Measurements from ENCODE around the gene KIAA1755. TPM values are rescaled to one million over a fixed set of nuclear protein-coding genes. Genes with fewer than 3 reads are reported as not detected.
"Not testable (repeated sequence)": the region's sequence is repeated elsewhere in the genome, so short reads cannot be mapped to it uniquely, and the experiment has no call there.

Gene KIAA1755
- total RNA-seq, 4 donors from 2014 or later, result 0.24 to 9.9 (median 1.6) TPM

DNA sequence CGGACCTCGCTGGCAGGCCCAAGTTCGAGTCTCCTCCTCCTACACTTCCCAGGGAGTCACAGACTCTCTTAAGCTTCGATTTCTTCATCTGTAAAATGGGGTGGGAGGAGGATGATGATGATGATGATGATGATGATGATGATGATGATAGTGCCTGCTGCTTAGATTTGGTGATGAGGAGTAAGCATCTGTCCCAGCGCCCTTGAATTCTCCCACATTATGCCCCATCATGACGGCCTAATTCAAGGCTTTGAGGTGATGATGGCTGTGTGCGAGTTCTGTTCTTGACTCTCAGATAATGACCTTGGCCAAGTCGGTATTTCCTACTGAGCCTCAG, 487 bp upstream of the KIAA1755 start:
- no peak for ATAC-seq (ENCODE audit: low FRiP score)
- TF ChIP-seq, protein P1, sequence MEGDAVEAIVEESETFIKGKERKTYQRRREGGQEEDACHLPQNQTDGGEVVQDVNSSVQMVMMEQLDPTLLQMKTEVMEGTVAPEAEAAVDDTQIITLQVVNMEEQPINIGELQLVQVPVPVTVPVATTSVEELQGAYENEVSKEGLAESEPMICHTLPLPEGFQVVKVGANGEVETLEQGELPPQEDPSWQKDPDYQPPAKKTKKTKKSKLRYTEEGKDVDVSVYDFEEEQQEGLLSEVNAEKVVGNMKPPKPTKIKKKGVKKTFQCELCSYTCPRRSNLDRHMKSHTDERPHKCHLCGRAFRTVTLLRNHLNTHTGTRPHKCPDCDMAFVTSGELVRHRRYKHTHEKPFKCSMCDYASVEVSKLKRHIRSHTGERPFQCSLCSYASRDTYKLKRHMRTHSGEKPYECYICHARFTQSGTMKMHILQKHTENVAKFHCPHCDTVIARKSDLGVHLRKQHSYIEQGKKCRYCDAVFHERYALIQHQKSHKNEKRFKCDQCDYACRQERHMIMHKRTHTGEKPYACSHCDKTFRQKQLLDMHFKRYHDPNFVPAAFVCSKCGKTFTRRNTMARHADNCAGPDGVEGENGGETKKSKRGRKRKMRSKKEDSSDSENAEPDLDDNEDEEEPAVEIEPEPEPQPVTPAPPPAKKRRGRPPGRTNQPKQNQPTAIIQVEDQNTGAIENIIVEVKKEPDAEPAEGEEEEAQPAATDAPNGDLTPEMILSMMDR (IDR thresholded peaks at IDR 0.05), result no peak

DNA sequence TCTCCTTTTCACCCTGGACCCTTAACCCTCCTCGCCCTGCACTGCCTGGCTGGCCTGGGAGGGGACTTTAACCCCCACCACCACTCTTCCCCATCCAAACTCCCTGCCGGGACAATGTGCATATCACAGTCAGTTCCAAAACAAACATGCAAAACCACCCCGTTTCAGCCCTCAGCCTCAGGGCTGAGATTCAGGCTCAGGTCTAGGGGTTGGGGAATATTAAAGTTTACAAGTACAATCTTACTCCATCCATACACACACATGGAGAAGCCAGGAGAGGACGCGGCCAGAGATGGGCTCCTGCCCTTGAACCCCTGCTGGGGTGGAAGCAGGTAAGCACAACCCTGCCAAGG, 534 bp downstream of the KIAA1755 start:
- DNase-seq (ENCODE audit: low spot score) (no peak), ATAC-seq (ENCODE audit: low FRiP score) (no peak)
- TF ChIP-seq, protein P1 (IDR thresholded peaks at IDR 0.05), result no peak

More for the DNA sequence above, 487 bp upstream of the KIAA1755 start:
- no peak for DNase-seq (ENCODE audit: low spot score)

GRCh38 chr20:38258545-38259215, 1.9 kb downstream of the KIAA1755 start:
- DNase-seq (ENCODE audit: low spot score) (no peak), ATAC-seq (ENCODE audit: low FRiP score) (no peak)

GRCh38 chr20:38256966-38257365, 3.6 kb downstream of the KIAA1755 start:
- ATAC-seq (ENCODE audit: low FRiP score) (no peak), DNase-seq (ENCODE audit: low spot score) (no peak)
- TF ChIP-seq, protein P1 (IDR thresholded peaks at IDR 0.05), result no peak

More at GRCh38 chr20:38258545-38259215, 1.9 kb downstream of the KIAA1755 start:
- TF ChIP-seq, protein P1 (IDR thresholded peaks at IDR 0.05), result no peak

GRCh38 chr20:38256021-38256420, 4.5 kb downstream of the KIAA1755 start:
- no peak for ATAC-seq (ENCODE audit: low FRiP score)
- TF ChIP-seq, protein P1 (IDR thresholded peaks at IDR 0.05), result no peak
- no peak for DNase-seq (ENCODE audit: low spot score)

GRCh38 chr20:38255393-38255792, 5.1 kb downstream of the KIAA1755 start:
- TF ChIP-seq, protein P1 (IDR thresholded peaks at IDR 0.05), result no peak
- ATAC-seq (ENCODE audit: low FRiP score) (peak; percentile 64), DNase-seq (ENCODE audit: low spot score) (no peak)

GRCh38 chr20:38254621-38255020, 5.9 kb downstream of the KIAA1755 start:
- not testable (repeated sequence) for DNase-seq (ENCODE audit: low spot score); ATAC-seq (ENCODE audit: low FRiP score)

Measured in omental fat pad (tissue), 4 donors.